Stimulated activated memory B cell treated with anti-CD40 and anti-IgM and Interleukin-4, amounts not matched to agents 10 μg/mL and 1 μg/mL and 100 μg/mL, for 72 hours (primary cell): ENCODE results near the gene PPP2R5A.

ENCODE experiments used
- ATAC-seq: fragments of 150-1000 bp; cut with Tn5 transposase; 2 replicates; pipeline ENCODE4 v1.10.0; 2021
- H3K27ac Mint-ChIP-seq: one replicate; pipeline ENCODE4 v1.8.0; 2022; ENCODE audit warnings: mild to moderate bottlenecking, mixed read lengths
- H3K27me3 Mint-ChIP-seq: one replicate; pipeline ENCODE4 v1.8.0; 2022; ENCODE audit warnings: mixed read lengths
- H3K36me3 Mint-ChIP-seq: one replicate; pipeline ENCODE4 v1.8.0; 2022; ENCODE audit warnings: mixed read lengths
- H3K4me1 Mint-ChIP-seq: one replicate; pipeline ENCODE4 v1.8.0; 2022; ENCODE audit warnings: mixed read lengths
- H3K4me3 Mint-ChIP-seq: one replicate; pipeline ENCODE4 v1.8.0; 2022; ENCODE audit warnings: mild to moderate bottlenecking, moderate library complexity, mixed read lengths
- H3K9me3 Mint-ChIP-seq: one replicate; pipeline ENCODE4 v1.8.0; 2022; ENCODE audit warnings: mixed read lengths

Gene PPP2R5A

DNA sequence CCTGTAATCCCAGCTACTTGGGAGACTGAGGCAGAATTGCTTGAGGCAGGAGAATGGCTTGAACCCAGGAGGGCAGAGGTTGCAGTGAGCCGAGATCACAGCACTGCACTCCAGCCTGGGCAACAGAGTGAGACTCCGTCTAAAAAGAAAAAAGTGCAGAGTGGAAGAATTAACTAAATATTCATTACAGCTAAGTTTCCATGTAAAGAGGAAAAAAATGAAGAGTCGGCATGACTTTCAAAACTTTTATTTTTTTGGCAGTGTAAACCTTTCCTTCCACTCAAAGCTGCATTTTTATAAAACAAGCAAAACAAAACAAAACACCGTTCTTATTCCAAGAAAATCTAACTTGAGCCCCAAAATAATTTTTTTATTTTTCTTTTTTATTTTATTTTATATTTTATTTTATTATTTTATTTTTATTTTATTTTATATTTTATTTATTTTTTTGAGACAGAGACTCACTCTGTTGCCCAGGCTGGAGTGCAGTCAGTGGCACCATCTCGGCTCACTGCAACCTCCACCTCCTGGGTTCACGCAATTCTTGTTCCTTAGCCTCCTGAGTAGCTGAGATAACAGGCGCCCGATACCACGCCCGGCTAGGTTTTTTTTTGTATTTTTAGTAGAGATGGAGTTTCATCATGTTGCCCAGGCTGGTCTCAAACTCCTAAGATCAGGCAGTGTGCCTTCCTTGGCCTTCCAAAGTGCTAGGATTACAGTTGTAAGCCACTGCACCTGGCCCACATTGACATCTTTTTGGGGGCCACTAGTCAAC lies 66.6 kb downstream of the PPP2R5A start:
- H3K27ac Mint-ChIP-seq, result no peak overlapping the region
- ATAC-seq, result no peak
- no peaks in the 10 kb centered on the region for H3K4me1 Mint-ChIP-seq
- peaks cover 26% of the 10 kb centered on the region for H3K36me3 Mint-ChIP-seq
- H3K4me3 Mint-ChIP-seq, result no peak overlapping the region
- no peaks in the 10 kb centered on the region for H3K27me3 Mint-ChIP-seq
- H3K9me3 Mint-ChIP-seq, result no peaks in the 10 kb centered on the region

DNA sequence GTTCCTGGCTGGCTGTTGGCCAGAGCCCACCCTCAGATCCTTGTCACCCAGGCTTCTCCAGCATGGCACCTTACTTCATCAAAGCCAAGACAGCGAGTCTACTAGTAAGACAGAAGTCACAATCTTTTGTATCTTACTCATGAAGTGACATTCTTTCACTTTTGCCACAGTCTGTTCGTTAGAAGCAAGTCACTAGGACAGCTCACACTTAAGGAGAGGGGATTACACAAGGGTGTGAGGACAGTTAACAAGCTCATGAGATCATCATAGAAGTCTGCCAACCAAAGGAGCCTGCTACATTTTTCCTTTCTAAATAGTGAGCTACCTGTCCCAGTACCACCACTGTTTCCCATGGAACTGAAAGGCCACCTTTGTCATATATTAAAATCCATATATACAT lies 68.0 kb downstream of the PPP2R5A start:
- ATAC-seq, result no peak
- Mint-ChIP-seq H3K36me3 (peaks cover 28% of the 10 kb centered on the region), H3K4me1 (no peaks in the 10 kb centered on the region), H3K27me3 (no peaks in the 10 kb centered on the region), H3K27ac (no peak overlapping the region), H3K9me3 (no peaks in the 10 kb centered on the region), H3K4me3 (no peak overlapping the region)

DNA sequence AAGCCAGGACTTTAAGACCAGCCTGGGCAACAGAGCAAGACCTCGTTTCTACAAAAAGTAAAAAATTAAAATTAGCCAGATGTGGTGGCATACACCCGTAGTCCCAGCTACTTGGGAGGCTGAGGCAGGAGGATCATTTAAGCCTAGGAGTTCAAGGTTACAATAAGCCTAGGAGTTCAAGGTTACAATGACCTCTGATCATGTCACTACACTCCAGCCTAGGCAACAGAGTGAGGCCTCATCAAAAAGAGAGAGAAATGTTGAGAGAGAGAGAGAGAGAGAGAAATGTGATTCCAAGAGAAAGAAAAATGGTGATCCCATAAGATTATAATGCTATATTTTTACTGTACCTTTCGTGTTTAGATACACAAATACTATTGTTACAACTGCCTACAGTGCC lies 69.3 kb downstream of the PPP2R5A start:
- H3K36me3 Mint-ChIP-seq, result peaks cover 30% of the 10 kb centered on the region
- no peaks in the 10 kb centered on the region for H3K4me1 Mint-ChIP-seq
- H3K4me3 Mint-ChIP-seq, result no peak overlapping the region
- ATAC-seq, result no peak
- H3K27me3 Mint-ChIP-seq, result no peaks in the 10 kb centered on the region
- peak overlapping the region; percentile 23 for H3K27ac Mint-ChIP-seq
- H3K9me3 Mint-ChIP-seq, result no peaks in the 10 kb centered on the region

DNA sequence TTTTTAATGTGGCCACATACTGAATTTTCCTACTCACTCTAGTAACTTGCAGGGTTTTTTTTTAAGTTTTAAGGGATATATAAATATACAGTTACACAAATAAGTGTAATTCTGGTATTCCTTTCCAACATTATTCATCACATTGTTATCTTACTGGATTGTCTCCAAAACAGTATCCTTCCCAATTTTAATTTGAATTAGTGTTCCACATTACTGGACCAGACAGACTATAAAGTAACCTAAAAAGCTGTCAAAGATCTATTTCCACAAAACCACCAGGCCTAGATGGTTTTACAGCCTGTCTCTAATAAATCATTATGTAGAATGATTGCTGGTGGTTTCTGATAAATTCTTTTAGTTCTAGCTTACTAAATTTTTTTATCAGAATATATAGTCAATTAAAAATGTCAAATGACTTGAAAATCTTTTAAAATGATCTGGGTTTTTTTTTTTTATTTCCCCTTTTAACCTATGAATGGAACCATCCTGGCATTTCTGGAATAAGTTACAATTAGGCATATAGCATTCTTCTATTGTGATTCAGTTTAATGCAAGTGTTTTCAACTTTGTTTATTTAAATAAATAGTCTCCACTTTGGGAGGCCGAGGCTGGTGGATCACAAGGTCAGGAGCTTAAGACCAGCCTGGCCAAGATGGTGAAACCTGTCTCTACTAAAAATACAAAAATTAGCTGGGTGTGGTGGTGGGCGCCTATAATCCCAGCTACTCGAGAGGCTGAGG lies 70.2 kb downstream of the PPP2R5A start:
- no peak for ATAC-seq
- H3K36me3 Mint-ChIP-seq, result peaks cover 30% of the 10 kb centered on the region
- H3K27ac Mint-ChIP-seq, result no peak overlapping the region

DNA sequence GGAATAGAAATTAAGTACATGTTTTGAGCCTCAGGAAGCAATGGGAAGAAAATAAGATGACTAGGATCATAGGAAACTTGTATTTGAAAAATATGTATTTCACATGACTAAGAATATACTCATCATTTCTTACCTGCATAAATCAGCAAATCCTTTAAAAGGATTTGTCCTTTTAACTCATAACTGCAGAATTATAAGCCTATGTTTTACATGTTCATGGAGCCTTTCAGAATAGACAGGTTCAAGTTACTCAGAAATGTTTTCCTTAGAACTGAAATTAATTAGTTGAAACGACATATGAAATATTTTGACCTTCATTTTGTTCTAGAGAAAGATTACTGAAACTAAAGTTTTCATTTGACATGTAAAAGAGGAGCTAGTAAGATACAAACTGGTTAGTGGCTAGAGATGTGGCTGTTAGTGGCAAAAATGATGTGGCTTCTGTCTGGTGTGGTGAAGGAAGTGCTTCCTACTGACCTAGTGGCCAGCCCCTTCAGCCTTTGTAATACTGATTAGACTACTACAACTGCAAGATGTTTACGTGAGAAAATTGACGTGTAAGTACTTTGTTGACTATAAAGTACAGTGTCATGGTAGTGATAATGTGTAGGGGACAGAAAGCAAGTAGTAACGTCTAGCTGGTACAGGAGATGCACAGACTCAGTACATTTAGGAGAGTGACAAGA lies 74.7 kb downstream of the PPP2R5A start:
- Mint-ChIP-seq H3K27ac (no peak overlapping the region), H3K4me3 (no peak overlapping the region), H3K27me3 (no peaks in the 10 kb centered on the region), H3K4me1 (no peaks in the 10 kb centered on the region), H3K36me3 (peaks cover 20% of the 10 kb centered on the region), H3K9me3 (no peaks in the 10 kb centered on the region)
- ATAC-seq, result no peak

More for the DNA sequence above, 70.2 kb downstream of the PPP2R5A start:
- H3K4me1 Mint-ChIP-seq, result no peaks in the 10 kb centered on the region
- no peak overlapping the region for H3K4me3 Mint-ChIP-seq
- no peaks in the 10 kb centered on the region for H3K9me3 Mint-ChIP-seq
- no peaks in the 10 kb centered on the region for H3K27me3 Mint-ChIP-seq

DNA sequence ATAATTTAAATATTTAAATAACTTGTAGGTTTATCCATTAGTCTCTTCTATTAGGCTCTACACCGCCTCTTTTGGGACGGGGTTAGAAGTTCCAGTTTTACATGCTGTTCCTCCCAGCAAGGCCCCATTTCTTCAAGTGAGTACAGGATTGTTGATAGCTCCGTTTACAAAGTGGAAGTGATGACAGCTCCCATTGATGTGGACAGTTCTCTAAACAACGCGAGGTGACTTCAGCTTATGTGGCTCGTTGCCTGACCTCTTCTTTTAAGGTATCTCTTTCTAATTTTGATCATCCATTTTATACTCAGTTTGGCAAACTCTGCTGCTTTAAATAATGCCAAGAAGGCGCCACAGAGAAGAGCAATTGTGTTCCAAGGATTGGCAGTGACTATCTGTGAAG lies 79.8 kb downstream of the PPP2R5A start:
- Mint-ChIP-seq H3K27ac (peak overlapping the region; percentile 14), H3K36me3 (peaks cover 48% of the 10 kb centered on the region)

DNA sequence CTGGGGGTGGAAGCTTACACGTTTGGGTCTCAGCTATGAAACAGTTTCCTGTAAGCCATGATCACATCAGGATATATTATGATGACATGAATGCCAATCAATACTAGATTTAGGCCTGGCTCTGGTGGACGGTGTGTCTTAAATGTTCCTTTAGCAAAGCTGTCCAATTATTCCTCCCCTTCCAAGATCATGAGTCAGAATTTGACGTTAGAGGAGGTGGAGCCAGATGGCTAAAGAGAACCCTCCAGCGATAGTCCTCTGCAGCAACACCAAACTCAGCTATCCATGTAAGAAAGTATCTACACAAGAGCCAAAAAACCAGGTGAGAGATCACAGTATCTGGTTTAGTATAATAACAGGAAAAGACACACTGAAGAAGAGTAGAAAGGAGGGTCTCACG lies 81.7 kb downstream of the PPP2R5A start:
- H3K27me3 Mint-ChIP-seq, result no peaks in the 10 kb centered on the region
- H3K9me3 Mint-ChIP-seq, result no peaks in the 10 kb centered on the region
- H3K36me3 Mint-ChIP-seq, result peaks cover 51% of the 10 kb centered on the region
- H3K4me3 Mint-ChIP-seq, result no peak overlapping the region
- no peak overlapping the region for H3K27ac Mint-ChIP-seq
- no peak for ATAC-seq
- H3K4me1 Mint-ChIP-seq, result no peaks in the 10 kb centered on the region

More for the DNA sequence above, 79.8 kb downstream of the PPP2R5A start:
- no peak for ATAC-seq
- Mint-ChIP-seq H3K4me1 (no peaks in the 10 kb centered on the region), H3K4me3 (no peak overlapping the region), H3K9me3 (no peaks in the 10 kb centered on the region), H3K27me3 (no peaks in the 10 kb centered on the region)

DNA sequence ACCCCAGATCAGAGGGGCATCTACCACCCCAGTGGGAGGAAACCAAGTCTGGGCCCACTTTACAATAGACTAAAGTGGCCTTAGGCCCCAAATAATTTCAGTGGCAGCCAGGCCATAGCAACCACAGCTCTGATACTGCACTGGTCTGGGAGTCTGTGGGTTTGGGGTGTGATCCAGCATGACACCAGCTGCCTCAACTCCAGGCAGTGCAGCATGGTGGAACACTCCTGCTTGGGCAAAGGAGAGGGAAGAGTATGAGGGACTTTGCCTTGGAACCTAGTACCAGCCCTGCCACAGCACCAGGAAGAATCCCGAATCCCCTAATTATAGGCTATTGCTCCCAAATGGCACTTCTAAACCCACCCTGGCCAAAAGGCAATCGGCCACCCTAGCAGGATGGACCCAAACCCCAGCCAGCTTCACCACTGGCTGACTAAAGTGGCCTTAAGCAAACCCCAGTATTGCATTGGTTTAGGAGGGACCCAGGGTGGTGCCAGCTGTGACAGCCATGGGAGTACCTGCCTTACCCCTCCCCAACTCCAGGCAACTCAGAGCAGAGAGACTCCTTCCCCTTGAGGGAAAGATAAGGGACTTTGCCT lies 82.4 kb downstream of the PPP2R5A start:
- peak overlapping the region; percentile 37 for H3K27ac Mint-ChIP-seq
- no peaks in the 10 kb centered on the region for H3K4me1 Mint-ChIP-seq
- no peak overlapping the region for H3K4me3 Mint-ChIP-seq
- peaks cover 4% of the 10 kb centered on the region for H3K9me3 Mint-ChIP-seq
- H3K27me3 Mint-ChIP-seq, result no peaks in the 10 kb centered on the region
- ATAC-seq, result no peak
- peaks cover 57% of the 10 kb centered on the region for H3K36me3 Mint-ChIP-seq

DNA sequence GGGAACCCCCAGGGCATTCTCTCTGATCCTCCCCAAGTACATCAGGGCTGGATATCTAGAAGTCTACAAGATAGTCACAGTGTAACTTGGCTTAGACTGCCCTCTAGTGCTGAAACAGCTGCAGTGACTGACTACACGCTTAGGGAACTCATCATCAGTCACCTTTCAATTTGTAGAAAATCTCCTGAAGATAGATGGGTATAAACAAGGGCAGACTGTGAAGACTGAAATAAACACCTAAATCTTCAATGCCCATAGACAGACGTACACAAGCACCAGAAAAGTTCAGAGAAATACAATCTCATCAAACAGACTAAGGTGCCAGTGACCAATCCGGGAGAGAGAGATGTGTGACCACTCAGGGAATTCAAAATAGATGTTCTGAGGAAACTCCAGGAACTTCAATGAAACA lies 82.9 kb downstream of the PPP2R5A start:
- no peaks in the 10 kb centered on the region for H3K4me1 Mint-ChIP-seq
- peak; percentile 74 for ATAC-seq
- H3K36me3 Mint-ChIP-seq, result peaks cover 62% of the 10 kb centered on the region
- H3K27ac Mint-ChIP-seq, result peak overlapping the region; percentile 37
- peaks cover 4% of the 10 kb centered on the region for H3K9me3 Mint-ChIP-seq
- no peak overlapping the region for H3K4me3 Mint-ChIP-seq
- H3K27me3 Mint-ChIP-seq, result no peaks in the 10 kb centered on the region

DNA sequence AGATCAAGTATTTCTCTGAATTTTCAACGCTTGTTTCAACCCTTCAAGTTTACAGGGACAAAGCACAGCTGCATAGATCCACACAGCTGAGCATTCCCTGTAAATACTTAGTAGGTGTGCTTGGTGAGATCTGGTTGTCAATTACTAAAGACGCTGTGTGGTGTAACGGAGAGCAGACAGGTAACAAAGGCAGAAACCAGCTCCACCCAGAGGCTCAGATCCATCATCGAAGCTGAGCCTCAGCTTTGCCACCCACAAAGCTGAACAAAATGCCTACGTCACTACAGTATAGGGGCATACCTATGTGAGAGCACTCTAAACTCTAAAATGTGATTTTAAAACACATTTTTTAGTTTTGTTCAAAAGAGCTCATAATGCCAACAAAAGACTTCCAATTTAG lies 90.8 kb downstream of the PPP2R5A start:
- Mint-ChIP-seq H3K4me1 (no peaks in the 10 kb centered on the region), H3K36me3 (peaks cover 87% of the 10 kb centered on the region), H3K4me3 (no peak overlapping the region), H3K27me3 (no peaks in the 10 kb centered on the region), H3K9me3 (peaks cover 4% of the 10 kb centered on the region), H3K27ac (no peak overlapping the region)
- ATAC-seq, result no peak

DNA sequence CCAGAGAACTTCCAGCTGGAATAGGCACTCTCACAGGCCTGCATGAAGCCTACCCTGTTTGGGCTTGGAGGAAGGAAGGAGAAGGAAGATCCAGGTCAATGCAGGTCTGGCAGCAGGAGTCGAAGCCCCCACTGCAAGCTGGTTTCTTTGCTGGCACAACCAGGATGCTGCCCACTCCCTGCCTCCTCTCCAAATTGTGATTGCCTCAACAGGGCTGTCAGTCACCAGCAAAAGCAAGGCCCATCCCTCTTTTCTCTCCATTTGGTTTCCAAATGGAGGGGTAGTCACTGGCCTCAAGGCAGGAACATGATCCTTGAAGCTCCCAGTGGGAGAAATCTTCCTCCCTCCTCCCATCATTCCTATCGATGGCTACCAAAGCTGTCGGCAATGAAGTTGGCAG lies 92.4 kb downstream of the PPP2R5A start:
- Mint-ChIP-seq H3K27ac (no peak overlapping the region), H3K4me3 (no peak overlapping the region), H3K36me3 (peaks cover 80% of the 10 kb centered on the region), H3K27me3 (no peaks in the 10 kb centered on the region), H3K4me1 (no peaks in the 10 kb centered on the region), H3K9me3 (no peaks in the 10 kb centered on the region)
- ATAC-seq, result no peak

DNA sequence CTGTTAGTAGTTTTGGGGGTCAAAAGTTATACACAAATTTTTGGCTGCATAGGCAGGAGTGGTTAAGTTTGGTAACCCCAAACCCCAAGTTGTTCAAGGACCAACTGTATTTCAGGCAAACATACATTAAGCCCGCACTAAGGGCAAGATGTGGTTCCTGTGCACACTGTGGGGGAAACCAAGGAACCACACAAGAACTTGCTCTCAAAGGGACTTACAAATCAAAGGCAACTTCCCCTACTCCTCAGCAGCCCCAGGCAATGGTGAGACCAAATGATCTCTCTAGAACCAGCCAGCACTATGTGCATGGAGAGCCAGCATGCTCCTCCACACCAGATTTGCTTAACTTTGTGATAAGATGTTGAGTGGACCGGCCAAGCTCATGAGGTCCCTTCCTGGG lies 94.2 kb downstream of the PPP2R5A start:
- Mint-ChIP-seq H3K4me1 (no peaks in the 10 kb centered on the region), H3K27ac (no peak overlapping the region), H3K36me3 (peaks cover 78% of the 10 kb centered on the region)

DNA sequence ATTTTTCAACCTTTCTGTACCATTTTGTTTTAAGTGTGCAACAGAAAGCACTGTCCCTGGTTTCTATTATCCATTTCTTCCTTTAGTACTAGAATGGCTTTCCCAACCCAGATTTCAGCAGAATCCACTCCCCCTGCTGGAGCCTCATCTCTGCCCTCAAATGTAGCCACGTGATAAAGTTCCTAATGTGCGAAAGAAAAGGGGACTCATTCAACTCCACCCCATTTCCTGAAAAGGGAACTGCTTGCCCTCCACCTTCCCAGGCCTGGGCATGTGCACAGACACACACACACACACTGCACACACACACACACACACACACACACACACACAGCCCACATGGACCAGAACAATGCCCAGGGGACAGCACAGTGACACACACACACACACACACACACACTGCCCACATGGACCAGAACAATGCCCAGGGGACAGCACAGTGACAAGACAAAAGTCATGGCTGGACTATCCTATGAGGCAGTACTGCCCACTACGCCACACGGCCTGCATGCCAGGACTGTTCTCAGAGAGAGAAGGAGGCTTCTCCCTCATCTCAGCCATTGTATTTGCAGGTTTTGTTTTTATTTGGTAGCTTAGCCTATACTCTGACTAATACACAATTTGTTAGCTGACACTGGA lies 96.3 kb downstream of the PPP2R5A start:
- H3K27me3 Mint-ChIP-seq, result no peaks in the 10 kb centered on the region
- peaks cover 85% of the 10 kb centered on the region for H3K36me3 Mint-ChIP-seq
- ATAC-seq, result no peak
- no peaks in the 10 kb centered on the region for H3K9me3 Mint-ChIP-seq
- no peak overlapping the region for H3K27ac Mint-ChIP-seq
- H3K4me1 Mint-ChIP-seq, result peaks cover 3% of the 10 kb centered on the region
- no peak overlapping the region for H3K4me3 Mint-ChIP-seq

More for the DNA sequence above, 94.2 kb downstream of the PPP2R5A start:
- Mint-ChIP-seq H3K4me3 (no peak overlapping the region), H3K27me3 (no peaks in the 10 kb centered on the region), H3K9me3 (no peaks in the 10 kb centered on the region)
- ATAC-seq, result no peak

DNA sequence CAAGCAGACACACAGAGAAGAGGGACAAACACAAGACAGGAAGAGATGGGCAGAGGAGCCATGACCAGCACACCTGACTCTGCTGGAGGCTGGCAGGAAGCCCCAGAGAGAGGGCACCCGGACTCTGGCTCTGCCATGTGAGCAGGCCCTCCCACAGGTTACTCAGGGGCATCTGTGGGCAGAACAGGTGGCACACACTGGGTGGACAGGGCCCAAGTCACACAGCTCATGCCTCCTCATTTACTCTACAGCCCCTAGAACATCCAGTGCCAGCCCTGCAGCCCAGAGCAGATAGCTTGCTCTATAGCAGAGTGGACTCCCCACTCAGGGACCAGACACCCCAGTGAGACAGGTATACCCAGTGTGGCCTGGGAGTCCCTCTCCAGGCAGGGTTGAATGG lies 100.8 kb downstream of the PPP2R5A start:
- H3K9me3 Mint-ChIP-seq, result peaks cover 3% of the 10 kb centered on the region
- no peaks in the 10 kb centered on the region for H3K27me3 Mint-ChIP-seq
- no peak for ATAC-seq
- H3K4me1 Mint-ChIP-seq, result peaks cover 15% of the 10 kb centered on the region
- no peak overlapping the region for H3K4me3 Mint-ChIP-seq
- peaks cover 91% of the 10 kb centered on the region for H3K36me3 Mint-ChIP-seq
- peak overlapping the region; percentile 6 for H3K27ac Mint-ChIP-seq
